Measurements from ENCODE around the gene ALDH1A3.

DNA sequence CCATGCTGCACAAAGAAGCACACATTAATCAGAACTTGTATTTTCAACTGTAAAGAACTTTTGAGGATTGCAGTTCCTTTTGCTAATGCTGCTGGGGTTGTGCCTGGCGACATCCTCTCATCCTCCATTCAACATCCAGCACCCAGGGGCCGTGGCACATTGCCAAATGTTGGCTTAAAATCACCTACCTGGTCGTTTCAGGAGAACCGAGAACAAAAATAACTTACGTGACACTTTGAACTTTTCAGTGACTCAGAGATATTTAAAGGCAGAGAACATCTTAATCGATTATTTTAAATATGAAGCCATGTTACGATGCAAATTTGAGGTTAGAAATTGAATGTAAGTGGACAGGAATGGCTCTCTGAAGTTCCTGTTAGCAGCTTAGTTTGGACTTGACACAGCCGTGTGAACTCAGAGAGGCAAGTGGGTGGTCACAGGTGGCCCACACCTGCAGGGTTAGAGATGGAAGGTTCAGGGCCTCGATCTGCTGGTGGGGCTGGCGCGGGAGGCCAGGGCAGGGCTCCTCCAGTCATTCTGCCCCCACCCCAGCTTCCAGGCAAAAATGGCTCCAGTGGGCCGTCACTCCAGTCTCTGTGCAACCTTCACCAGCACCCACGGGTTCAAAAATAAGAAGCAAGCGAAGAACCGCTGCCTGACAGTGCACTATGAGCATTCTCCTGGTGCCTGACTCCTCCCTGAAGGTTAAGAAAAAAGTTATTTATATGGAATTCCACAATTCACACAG lies 51.7 kb downstream of the ALDH1A3 start:
- TF ChIP-seq, protein P1, sequence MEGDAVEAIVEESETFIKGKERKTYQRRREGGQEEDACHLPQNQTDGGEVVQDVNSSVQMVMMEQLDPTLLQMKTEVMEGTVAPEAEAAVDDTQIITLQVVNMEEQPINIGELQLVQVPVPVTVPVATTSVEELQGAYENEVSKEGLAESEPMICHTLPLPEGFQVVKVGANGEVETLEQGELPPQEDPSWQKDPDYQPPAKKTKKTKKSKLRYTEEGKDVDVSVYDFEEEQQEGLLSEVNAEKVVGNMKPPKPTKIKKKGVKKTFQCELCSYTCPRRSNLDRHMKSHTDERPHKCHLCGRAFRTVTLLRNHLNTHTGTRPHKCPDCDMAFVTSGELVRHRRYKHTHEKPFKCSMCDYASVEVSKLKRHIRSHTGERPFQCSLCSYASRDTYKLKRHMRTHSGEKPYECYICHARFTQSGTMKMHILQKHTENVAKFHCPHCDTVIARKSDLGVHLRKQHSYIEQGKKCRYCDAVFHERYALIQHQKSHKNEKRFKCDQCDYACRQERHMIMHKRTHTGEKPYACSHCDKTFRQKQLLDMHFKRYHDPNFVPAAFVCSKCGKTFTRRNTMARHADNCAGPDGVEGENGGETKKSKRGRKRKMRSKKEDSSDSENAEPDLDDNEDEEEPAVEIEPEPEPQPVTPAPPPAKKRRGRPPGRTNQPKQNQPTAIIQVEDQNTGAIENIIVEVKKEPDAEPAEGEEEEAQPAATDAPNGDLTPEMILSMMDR (conservative IDR thresholded peaks at IDR 0.05; ENCODE audit: low read depth in 2 of 2), result no peak
- no peak for TF ChIP-seq EZH2phosphoT487 (IDR thresholded peaks at IDR 0.05; ENCODE audit: unreplicated experiment)
- TF ChIP-seq REST (IDR thresholded peaks at IDR 0.05; ENCODE audit: unreplicated experiment), result no peak
- no peak for TF ChIP-seq EZH2 (IDR thresholded peaks at IDR 0.05; ENCODE audit: low read depth, unreplicated experiment)
- no peak for TF ChIP-seq CREB1 (CRISPR knock-in tag; IDR thresholded peaks at IDR 0.05; ENCODE audit: low read depth)
